HFFc6 (cell line): ENCODE results near the gene BAZ2B. TPM values are rescaled to one million over a fixed set of nuclear protein-coding genes. Genes with fewer than 3 reads are reported as not detected.

ENCODE experiments used
- DNase-seq: peaks from one replicate; pipeline ENCODE4 v3.0.0-alpha.2; 2018
- H3K27ac Mint-ChIP-seq: 2 replicates; pipeline ENCODE4 v1.8.0; 2020; ENCODE audit warnings: mild to moderate bottlenecking, mixed read lengths
- H3K27me3 Mint-ChIP-seq: 2 replicates; pipeline ENCODE4 v1.8.0; 2021; ENCODE audit warnings: mild to moderate bottlenecking, moderate library complexity, mixed read lengths; ENCODE audit not compliant: insufficient read depth
- H3K36me3 Mint-ChIP-seq: 2 replicates; pipeline ENCODE4 v1.8.0; 2021; ENCODE audit warnings: low read depth, mixed read lengths
- H3K4me1 Mint-ChIP-seq: 2 replicates; pipeline ENCODE4 v1.8.0; 2020; ENCODE audit warnings: low read depth, mixed read lengths
- H3K4me3 Mint-ChIP-seq: 2 replicates; pipeline ENCODE4 v1.8.0; 2020; ENCODE audit warnings: mild to moderate bottlenecking, moderate library complexity, mixed read lengths
- H3K9me3 Mint-ChIP-seq: 2 replicates; pipeline ENCODE4 v1.8.0; 2020; ENCODE audit warnings: mild to moderate bottlenecking, mixed read lengths
- total RNA-seq, 6 experiments: library from RNA; stranded (reverse); fragmentation: NEBNext Ultra II Directional; extraction: Animal tissue kit (Norgen Biotek cat#: 25700); gene quantifications; 2 replicates in 1 of 6; 3 replicates in 5 of 6; pipeline ENCODE4 v1.2.3, GENCODE V29; 2021
- TF ChIP-seq, protein P1 (sequence below): fragments of 200-600 bp; sonication (generic); IDR thresholded peaks from 2 replicates; pipeline ENCODE4 v1.5.0; 2021; ENCODE audit warnings: antibody characterized with exemption, mild to moderate bottlenecking

Gene BAZ2B
- total RNA-seq, 6 experiments from 2014 or later, result 18.6 to 23.7 (median 19.2) TPM

GRCh38 chr2:159604159-159604558, 12.2 kb downstream of the BAZ2B start:
- Mint-ChIP-seq H3K36me3 (no peaks in the 10 kb centered on the region), H3K4me3 (no peak overlapping the region), H3K27me3 (no peaks in the 10 kb centered on the region; the same call in 1 of the 2 replicates), H3K4me1 (peaks cover 21% of the 10 kb centered on the region), H3K27ac (no peak overlapping the region), H3K9me3 (no peaks in the 10 kb centered on the region)
- TF ChIP-seq, protein P1, sequence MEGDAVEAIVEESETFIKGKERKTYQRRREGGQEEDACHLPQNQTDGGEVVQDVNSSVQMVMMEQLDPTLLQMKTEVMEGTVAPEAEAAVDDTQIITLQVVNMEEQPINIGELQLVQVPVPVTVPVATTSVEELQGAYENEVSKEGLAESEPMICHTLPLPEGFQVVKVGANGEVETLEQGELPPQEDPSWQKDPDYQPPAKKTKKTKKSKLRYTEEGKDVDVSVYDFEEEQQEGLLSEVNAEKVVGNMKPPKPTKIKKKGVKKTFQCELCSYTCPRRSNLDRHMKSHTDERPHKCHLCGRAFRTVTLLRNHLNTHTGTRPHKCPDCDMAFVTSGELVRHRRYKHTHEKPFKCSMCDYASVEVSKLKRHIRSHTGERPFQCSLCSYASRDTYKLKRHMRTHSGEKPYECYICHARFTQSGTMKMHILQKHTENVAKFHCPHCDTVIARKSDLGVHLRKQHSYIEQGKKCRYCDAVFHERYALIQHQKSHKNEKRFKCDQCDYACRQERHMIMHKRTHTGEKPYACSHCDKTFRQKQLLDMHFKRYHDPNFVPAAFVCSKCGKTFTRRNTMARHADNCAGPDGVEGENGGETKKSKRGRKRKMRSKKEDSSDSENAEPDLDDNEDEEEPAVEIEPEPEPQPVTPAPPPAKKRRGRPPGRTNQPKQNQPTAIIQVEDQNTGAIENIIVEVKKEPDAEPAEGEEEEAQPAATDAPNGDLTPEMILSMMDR, result no peak
- no peak for DNase-seq

DNA sequence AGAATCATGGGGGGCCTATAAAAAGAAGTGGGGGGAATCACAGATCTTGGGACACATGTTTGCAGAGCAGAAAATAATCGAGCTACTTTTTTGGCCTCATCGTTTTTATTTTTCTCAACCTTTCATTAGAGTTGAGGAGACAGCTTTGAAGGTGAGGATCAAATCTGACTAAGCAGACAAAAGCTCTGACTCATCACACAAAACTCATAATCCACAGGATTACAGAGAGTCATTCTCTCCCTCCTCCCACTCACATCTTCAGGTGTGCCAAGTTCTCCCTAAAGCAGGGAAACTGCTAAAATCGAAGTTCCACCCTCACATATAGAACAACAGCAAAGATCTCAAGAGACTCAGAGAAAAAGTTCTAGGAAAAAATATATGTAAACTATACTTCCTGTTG, 15.6 kb downstream of the BAZ2B start:
- TF ChIP-seq, protein P1, result no peak
- Mint-ChIP-seq H3K9me3 (no peaks in the 10 kb centered on the region), H3K27ac (peak overlapping the region; percentile 2; the same call in 1 of the 2 replicates), H3K4me3 (no peak overlapping the region), H3K36me3 (peaks cover 9% of the 10 kb centered on the region; the same call in 1 of the 2 replicates), H3K27me3 (no peaks in the 10 kb centered on the region; the same call in 1 of the 2 replicates), H3K4me1 (peaks cover 17% of the 10 kb centered on the region)
- peak; percentile 40 for DNase-seq

DNA sequence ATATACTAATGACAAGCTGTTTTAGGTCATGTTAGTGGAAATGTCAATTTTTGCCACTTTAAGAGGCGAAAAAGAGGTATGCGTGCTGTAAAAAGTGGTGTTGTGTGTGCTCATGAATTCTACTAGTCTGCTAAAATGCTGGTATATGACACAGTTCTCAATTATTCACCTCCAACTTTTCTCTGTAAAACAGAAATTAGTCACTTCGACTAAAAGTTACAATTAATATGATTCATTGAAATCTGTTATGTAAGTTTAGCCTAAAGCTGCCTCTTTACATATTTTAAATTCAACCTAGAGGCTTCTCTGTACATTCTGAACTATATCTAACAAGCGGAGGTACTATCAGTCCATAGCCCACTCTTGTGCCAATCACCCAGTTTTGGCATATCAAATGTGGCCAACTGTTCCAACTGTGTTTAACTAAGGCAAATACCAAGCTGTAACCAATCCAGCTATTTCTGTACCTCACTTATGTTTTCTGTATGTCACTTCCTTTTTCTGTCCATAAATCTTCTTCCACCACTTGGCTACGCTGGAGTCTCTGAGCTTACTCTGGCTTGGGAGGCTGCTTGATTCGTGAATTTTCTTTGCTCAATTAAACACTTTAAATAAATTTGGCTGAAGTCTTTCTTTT, 20.8 kb downstream of the BAZ2B start:
- Mint-ChIP-seq H3K9me3 (no peaks in the 10 kb centered on the region), H3K27me3 (no peaks in the 10 kb centered on the region; the same call in 1 of the 2 replicates), H3K4me1 (peaks cover 16% of the 10 kb centered on the region), H3K4me3 (no peak overlapping the region), H3K27ac (peak overlapping the region; percentile 15; the same call in 1 of the 2 replicates), H3K36me3 (peaks cover 9% of the 10 kb centered on the region; the same call in 1 of the 2 replicates)
- TF ChIP-seq, protein P1, result no peak
- peak; percentile 13 for DNase-seq

- Mint-ChIP-seq H3K4me1 (peaks cover 11% of the 10 kb centered on the region), H3K36me3 (peaks cover 4% of the 10 kb centered on the region; the same call in 1 of the 2 replicates), H3K27me3 (no peaks in the 10 kb centered on the region; the same call in 1 of the 2 replicates), H3K9me3 (no peaks in the 10 kb centered on the region), H3K4me3 (no peak overlapping the region), H3K27ac (no peak overlapping the region)
- no peak for DNase-seq
- TF ChIP-seq, protein P1, result no peak
These were observed 23.9 kb downstream of the BAZ2B start for GRCh38 chr2:159592441-159592840.

- no peak overlapping the region for H3K27ac Mint-ChIP-seq
These were observed 25.1 kb downstream of the BAZ2B start for GRCh38 chr2:159591221-159591620.

More at GRCh38 chr2:159591221-159591620, 25.1 kb downstream of the BAZ2B start:
- peaks cover 11% of the 10 kb centered on the region for H3K4me1 Mint-ChIP-seq
- no peaks in the 10 kb centered on the region for H3K36me3 Mint-ChIP-seq
- H3K9me3 Mint-ChIP-seq, result no peaks in the 10 kb centered on the region
- no peaks in the 10 kb centered on the region; the same call in 1 of the 2 replicates for H3K27me3 Mint-ChIP-seq
- TF ChIP-seq, protein P1, result no peak
- no peak overlapping the region for H3K4me3 Mint-ChIP-seq
- DNase-seq, result no peak
